COLO829 (cell line): ENCODE results near the gene XRCC1.
"Not testable (repeated sequence)": the region's sequence is repeated elsewhere in the genome, so short reads cannot be mapped to it uniquely, and the experiment has no call there.

Experiments
- DNase-seq: peaks from one replicate; pipeline ENCODE4 v3.0.0; 2012; ENCODE audit warnings: low spot score

The XRCC1 gene

GRCh38 chr19:43519436-43520088 is 55.8 kb downstream of the XRCC1 start:
- peak; percentile 86 for DNase-seq

GRCh38 chr19:43518051-43518450 is 57.3 kb downstream of the XRCC1 start:
- no peak for DNase-seq

GRCh38 chr19:43512399-43512798 is 62.9 kb downstream of the XRCC1 start:
- DNase-seq: not testable (repeated sequence)

GRCh38 chr19:43511324-43511723 is 64.0 kb downstream of the XRCC1 start:
- DNase-seq: no peak

- no peak for DNase-seq
Observed at GRCh38 chr19:43510713-43511112, 64.6 kb downstream of the XRCC1 start.

GRCh38 chr19:43507880-43508279 is 67.4 kb downstream of the XRCC1 start:
- DNase-seq: no peak

GRCh38 chr19:43506629-43507028 is 68.7 kb downstream of the XRCC1 start:
- no peak for DNase-seq

- DNase-seq: no peak
Observed at GRCh38 chr19:43505941-43506340, 69.4 kb downstream of the XRCC1 start.

GRCh38 chr19:43505186-43505456 is 70.2 kb downstream of the XRCC1 start:
- no peak for DNase-seq

GRCh38 chr19:43504426-43505185 is 70.7 kb downstream of the XRCC1 start, which contains the start of gene PHLDB3:
Gene PHLDB3, minus strand, starts transcription at chr19:43504746. Its CDS starts 628 bp downstream, at chr19:43504118.
- DNase-seq: no peak

- peak; percentile 92 for DNase-seq
Observed at GRCh38 chr19:43503501-43504425, 71.6 kb downstream of the XRCC1 start.

GRCh38 chr19:43502419-43502976 is 72.8 kb downstream of the XRCC1 start:
- DNase-seq: no peak

- DNase-seq: no peak
Observed at GRCh38 chr19:43501661-43502418, 73.5 kb downstream of the XRCC1 start.

GRCh38 chr19:43499042-43499441 is 76.3 kb downstream of the XRCC1 start:
- no peak for DNase-seq

GRCh38 chr19:43498233-43498842 is 77.0 kb downstream of the XRCC1 start:
- DNase-seq: no peak

GRCh38 chr19:43496960-43497359 is 78.4 kb downstream of the XRCC1 start:
- DNase-seq: no peak

GRCh38 chr19:43495082-43495481 is 80.2 kb downstream of the XRCC1 start:
- no peak for DNase-seq
